ENCODE data around the gene DEFB124.
"Not testable (repeated sequence)": the region's sequence is repeated elsewhere in the genome, so short reads cannot be mapped to it uniquely, and the experiment has no call there.

DEFB124 gene

GRCh38 chr20:31485450-31486339, 10.8 kb upstream of the DEFB124 start:
- DNase-seq: no peak

GRCh38 chr20:31484001-31484400, 9.1 kb upstream of the DEFB124 start:
- DNase-seq: peak in 1 of 6 experiments; percentile 1

GRCh38 chr20:31476643-31477215, 1.8 kb upstream of the DEFB124 start:
- DNase-seq: no peak

GRCh38 chr20:31476294-31476585, 1.3 kb upstream of the DEFB124 start:
- no peak for DNase-seq

- DNase-seq: no peak
Observed at GRCh38 chr20:31475472-31476293, 756 bp upstream of the DEFB124 start.

- no peak for DNase-seq
Observed at GRCh38 chr20:31474097-31474436, 860 bp downstream of the DEFB124 start.

GRCh38 chr20:31473331-31474096, 1.4 kb downstream of the DEFB124 start:
- no peak for DNase-seq

- no peak for DNase-seq
Observed at GRCh38 chr20:31472395-31473330, 2.3 kb downstream of the DEFB124 start.

GRCh38 chr20:31470946-31471345, 4.0 kb downstream of the DEFB124 start:
- not testable (repeated sequence) for DNase-seq

GRCh38 chr20:31454361-31454760, 20.6 kb downstream of the DEFB124 start:
- no peak for DNase-seq

- DNase-seq: no peak
Observed at GRCh38 chr20:31452575-31452974, 22.4 kb downstream of the DEFB124 start.

- no peak for DNase-seq
Observed at GRCh38 chr20:31449511-31450414, 25.2 kb downstream of the DEFB124 start.

GRCh38 chr20:31446084-31446819, 28.7 kb downstream of the DEFB124 start:
- DNase-seq: no peak

GRCh38 chr20:31440012-31440659, 34.8 kb downstream of the DEFB124 start, which contains the start of gene DEFB123:
Gene DEFB123 (plus strand): TSS chr20:31440632. CDS start chr20:31440699, 67 bp downstream.
- DNase-seq: no peak

- DNase-seq: no peak
Observed at GRCh38 chr20:31430568-31431115, 44.3 kb downstream of the DEFB124 start.

- DNase-seq: not testable (repeated sequence)
Observed at GRCh38 chr20:31427576-31427975, 47.4 kb downstream of the DEFB124 start.

GRCh38 chr20:31426891-31427551, 47.9 kb downstream of the DEFB124 start:
- not testable (repeated sequence) for DNase-seq

GRCh38 chr20:31425797-31426196, 49.1 kb downstream of the DEFB124 start:
- DNase-seq: no peak
